Adrenal gland (tissue), 12 donors: ENCODE measurements around the gene PPP1R14C. TPM values are rescaled to one million over a fixed set of nuclear protein-coding genes. Genes with fewer than 3 reads are reported as not detected.

ENCODE experiments used
- DNase-seq, 7 donors: peaks; one replicate each; pipeline ENCODE4 v3.0.0-alpha.2; 2019 to 2020
- H3K27ac ChIP-seq, 5 donors: fragments of 200-600 bp; sonication (generic) in 4 of 5; 1 replicate in 3 of 5; 2 replicates in 2 of 5; pipeline versions ENCODE4 v1.5.1 to v1.8.0; 2016 to 2020; ENCODE audit warnings: mild to moderate bottlenecking in 1 of 5
- H3K27me3 ChIP-seq: fragments of 200-600 bp; 2 replicates; pipeline ENCODE4 v1.8.0; 2021
- H3K36me3 ChIP-seq, 2 donors: fragments of 200-600 bp; replicated peaks in 1 of 2; 1 replicate in 1 of 2; 2 replicates in 1 of 2; pipeline versions ENCODE4 v1.5.1 to v1.8.0; 2018 to 2022
- H3K4me1 ChIP-seq, 2 donors: fragments of 200-600 bp; replicated peaks in 1 of 2; 1 replicate in 1 of 2; 2 replicates in 1 of 2; pipeline versions ENCODE4 v1.5.1 to v1.8.0; 2018 to 2021
- H3K4me3 ChIP-seq, 4 donors: fragments of 200-600 bp; sonication (generic) in 3 of 4; one replicate each; pipeline ENCODE4 v1.5.1; 2016 to 2018
- H3K9me3 ChIP-seq, 3 donors: fragments of 200-600 bp; sonication (generic) in 1 of 3; replicated peaks in 1 of 3; 1 replicate in 2 of 3; 2 replicates in 1 of 3; pipeline versions ENCODE4 v1.5.1 to v1.8.0; 2016 to 2021
- POLR2A ChIP-seq, 2 donors: fragments of 450-650 bp; IDR thresholded peaks; one replicate each; pipeline ENCODE4 v1.6.1; 2017; ENCODE audit warnings: antibody characterized with exemption in 2 of 2, mild to moderate bottlenecking in 2 of 2, moderate library complexity in 1 of 2
- WGBS, 4 donors: extraction: QIAGEN DNeasy Blood & Tissue Kit in 2 of 4; methylation state at CpG; one replicate each; pipeline versions ENCODE4 v1.1.5 to v1.1.7; 2013 to 2017; 5-methylcytosine and 5-hydroxymethylcytosine counted together
- intact Hi-C, 2 donors: fragments of 100-400 bp; cut with DNase I; formaldehyde crosslinking; loops; one replicate each; pipeline versions ENCODE4 v1.14.1 to v1.15.0; 2022 to 2023
- polyA plus RNA-seq, 3 donors: library from polyadenylated mRNA; stranded (reverse); fragments of 200-250 nt in 2 of 3; fragments of 350-450 nt in 1 of 3; fragmentation: Illumina TruSeq in 1 of 3; extraction: RNeasy Lipid Tissue Mini Kit (QIAGEN cat#74804) in 1 of 3; gene quantifications; one replicate each; pipeline ENCODE4 v1.2.3, GENCODE V29; 2013 to 2014
- total RNA-seq, 9 donors: library from RNA; depleted of rRNA in 4 of 9; stranded (reverse); fragments of >200 nt in 4 of 9; fragments of 120-200 nt in 1 of 9; fragmentation: NEBNext Ultra II Directional in 1 of 9; extraction: Animal tissue kit (Norgen Biotek cat#: 25700) in 1 of 9; gene quantifications; one replicate each; pipeline versions ENCODE4 v1.1.0 to v1.2.4, GENCODE V29; 2013 to 2023
- TF ChIP-seq, protein P1 (sequence below), 6 experiments: fragments of 450-650 bp in 4 of 6; fragments of 200-600 bp in 2 of 6; sonication (generic) in 1 of 6; IDR thresholded peaks; 1 replicate in 5 of 6; 2 replicates in 1 of 6; pipeline versions ENCODE4 v1.5.1 to v1.8.0; 2016 to 2021; ENCODE audit warnings: antibody characterized with exemption in 6 of 6, mild to moderate bottlenecking in 2 of 6, moderate library complexity in 1 of 6
- donor health status: healthy with polysubstance abuse.
- donor health status: Bipolar disorder and iron deficiency.
- donor health status: DM: yes; HTN: yes; CAD: no.
- donor health status: DM: no; HTN: no; CAD: no.
- donor health status: DM: no; HTN: no; CAD: no.
- donor health status: DM: yes; HTN: yes; CAD: no.

The PPP1R14C gene
- total and polyA plus RNA-seq, 12 donors, result 0.11 to 0.46 (median 0.17) TPM; not detected in 5

GRCh38 chr6:150247803-150248202, 105.0 kb downstream of the PPP1R14C start:
- 89 to 100% (median 95%) methylated on average over 2 of the region's 2 CpGs for WGBS, 4 donors
- Histone ChIP-seq H3K4me1 (no peaks in the 10 kb centered on the region), H3K36me3 (no peaks in the 10 kb centered on the region), H3K27me3 (no peaks in the 10 kb centered on the region), H3K9me3 (no peaks in the 10 kb centered on the region), H3K4me3 (no peak overlapping the region), H3K27ac (no peak overlapping the region)
- DNase-seq, result no peak
- intact Hi-C loops, result no loop called here
- no peak for TF ChIP-seq POLR2A (IDR thresholded peaks at IDR 0.05)
- TF ChIP-seq, protein P1, sequence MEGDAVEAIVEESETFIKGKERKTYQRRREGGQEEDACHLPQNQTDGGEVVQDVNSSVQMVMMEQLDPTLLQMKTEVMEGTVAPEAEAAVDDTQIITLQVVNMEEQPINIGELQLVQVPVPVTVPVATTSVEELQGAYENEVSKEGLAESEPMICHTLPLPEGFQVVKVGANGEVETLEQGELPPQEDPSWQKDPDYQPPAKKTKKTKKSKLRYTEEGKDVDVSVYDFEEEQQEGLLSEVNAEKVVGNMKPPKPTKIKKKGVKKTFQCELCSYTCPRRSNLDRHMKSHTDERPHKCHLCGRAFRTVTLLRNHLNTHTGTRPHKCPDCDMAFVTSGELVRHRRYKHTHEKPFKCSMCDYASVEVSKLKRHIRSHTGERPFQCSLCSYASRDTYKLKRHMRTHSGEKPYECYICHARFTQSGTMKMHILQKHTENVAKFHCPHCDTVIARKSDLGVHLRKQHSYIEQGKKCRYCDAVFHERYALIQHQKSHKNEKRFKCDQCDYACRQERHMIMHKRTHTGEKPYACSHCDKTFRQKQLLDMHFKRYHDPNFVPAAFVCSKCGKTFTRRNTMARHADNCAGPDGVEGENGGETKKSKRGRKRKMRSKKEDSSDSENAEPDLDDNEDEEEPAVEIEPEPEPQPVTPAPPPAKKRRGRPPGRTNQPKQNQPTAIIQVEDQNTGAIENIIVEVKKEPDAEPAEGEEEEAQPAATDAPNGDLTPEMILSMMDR (IDR thresholded peaks at IDR 0.05), result no peak

DNA sequence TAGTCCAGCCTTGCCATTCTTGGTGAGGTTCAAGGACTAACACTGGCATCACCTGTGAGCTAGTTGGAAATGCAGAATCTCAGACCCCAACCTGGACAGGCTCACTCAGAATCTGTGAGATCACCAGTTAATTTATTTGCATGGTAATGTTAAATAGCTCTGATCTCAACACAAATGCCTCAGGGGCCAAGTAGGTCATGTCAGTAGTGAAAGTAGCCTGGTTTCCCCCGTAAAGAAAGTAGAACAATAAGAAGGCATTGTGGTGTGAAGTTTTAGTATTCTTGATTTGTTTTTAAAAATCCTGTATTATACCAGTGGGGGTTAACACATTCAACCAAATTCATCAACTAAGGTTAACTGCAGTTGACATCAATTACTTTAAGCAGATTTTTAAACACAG, 105.5 kb downstream of the PPP1R14C start:
- Histone ChIP-seq H3K27me3 (no peaks in the 10 kb centered on the region), H3K4me1 (no peaks in the 10 kb centered on the region), H3K4me3 (no peak overlapping the region), H3K36me3 (no peaks in the 10 kb centered on the region), H3K27ac (no peak overlapping the region), H3K9me3 (no peaks in the 10 kb centered on the region)
- no peak for DNase-seq
- intact Hi-C loops, result no loop called here
- no peak for TF ChIP-seq POLR2A (IDR thresholded peaks at IDR 0.05)
- TF ChIP-seq, protein P1 (IDR thresholded peaks at IDR 0.05), result no peak
- 65 to 81% (median 70%) methylated on average over 1 of the region's 1 CpG for WGBS, 4 donors

DNA sequence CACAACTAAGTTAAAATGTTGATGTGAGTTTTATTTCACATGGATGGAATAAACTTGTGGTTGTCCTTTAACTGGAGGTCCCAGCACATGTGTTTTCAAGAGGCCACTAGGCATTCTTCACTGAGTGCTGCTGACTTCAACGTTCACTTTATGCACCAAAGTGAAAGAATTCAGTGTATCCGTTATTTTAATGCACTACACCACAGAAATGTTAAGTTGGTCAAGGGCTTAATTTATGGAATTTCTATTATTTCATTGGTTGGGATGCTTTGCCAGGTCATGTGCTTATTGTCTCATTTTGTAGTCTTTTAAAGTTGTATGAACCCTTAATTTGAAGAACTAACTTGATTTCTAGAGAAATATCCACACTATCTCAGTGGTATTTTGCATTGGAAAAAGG, 106.4 kb downstream of the PPP1R14C start:
- intact Hi-C loops, result no loop called here
- H3K27me3 ChIP-seq, result no peaks in the 10 kb centered on the region
- H3K9me3 ChIP-seq, result no peaks in the 10 kb centered on the region
- TF ChIP-seq, protein P1 (IDR thresholded peaks at IDR 0.05), result no peak
- TF ChIP-seq POLR2A (IDR thresholded peaks at IDR 0.05), result no peak
- no peaks in the 10 kb centered on the region for H3K4me1 ChIP-seq
- no peak for DNase-seq
- no peak overlapping the region for H3K27ac ChIP-seq
- no peaks in the 10 kb centered on the region for H3K36me3 ChIP-seq
- 61 to 86% (median 78%) methylated on average over 2 of the region's 2 CpGs for WGBS, 4 donors
- H3K4me3 ChIP-seq, result no peak overlapping the region

GRCh38 chr6:150250826-150251225, 108.0 kb downstream of the PPP1R14C start:
- no peak for TF ChIP-seq POLR2A (IDR thresholded peaks at IDR 0.05)
- TF ChIP-seq, protein P1 (IDR thresholded peaks at IDR 0.05), result no peak
- no peaks in the 10 kb centered on the region for H3K36me3 ChIP-seq
- no peak overlapping the region for H3K27ac ChIP-seq
- no peak for DNase-seq
- no peak overlapping the region for H3K4me3 ChIP-seq
- no peaks in the 10 kb centered on the region for H3K9me3 ChIP-seq
- H3K4me1 ChIP-seq, result no peaks in the 10 kb centered on the region
- intact Hi-C loops, result no loop called here
- WGBS, 4 donors, result 51 to 63% (median 57%) methylated on average over 4 of the region's 4 CpGs
- H3K27me3 ChIP-seq, result no peaks in the 10 kb centered on the region
